Left lobe of liver (tissue), 2 donors: Measurements from ENCODE around the gene CDK5RAP3. TPM values are rescaled to one million over a fixed set of nuclear protein-coding genes. Genes with fewer than 3 reads are reported as not detected.

Source experiments
- ATAC-seq: fragments of 200-7000 bp; cut with Tn5 transposase; one replicate; pipeline ENCODE4 v1.9.1; 2020; ENCODE audit warnings: mild to moderate bottlenecking, moderate library complexity
- DNase-seq: peaks from one replicate; pipeline ENCODE4 v3.0.0-alpha.2; 2020; ENCODE audit warnings: low spot score
- total RNA-seq: library from RNA; stranded (reverse); gene quantifications from one replicate; pipeline ENCODE4 v1.2.1, GENCODE V29; 2021
- donor health status: DM: no; HTN: no; CAD: no; lungs with moderate emphysema.
- donor health status: DM: no; HTN: yes; CAD: no.

CDK5RAP3 gene
- total RNA-seq, 1 donor from 2014 or later, result 107 TPM

- DNase-seq (peak; percentile 85), ATAC-seq (peak; percentile 61)
These were observed 23.9 kb upstream of the CDK5RAP3 start for GRCh38 chr17:47946929-47947397.

- DNase-seq, result peak; percentile 93
- peak; percentile 67 for ATAC-seq
These were observed 22.2 kb upstream of the CDK5RAP3 start for GRCh38 chr17:47948706-47949196.

GRCh38 chr17:47949197-47949759, 21.6 kb upstream of the CDK5RAP3 start:
- DNase-seq (peak; percentile 97), ATAC-seq (peak; percentile 77)

GRCh38 chr17:47949946-47950345, 21.0 kb upstream of the CDK5RAP3 start:
- ATAC-seq, result no peak
- peak; percentile 74 for DNase-seq

GRCh38 chr17:47950448-47950847, 20.5 kb upstream of the CDK5RAP3 start:
- ATAC-seq (no peak), DNase-seq (no peak)

GRCh38 chr17:47952171-47953021, 18.5 kb upstream of the CDK5RAP3 start:
- ATAC-seq (peak; percentile 10), DNase-seq (peak; percentile 80)

GRCh38 chr17:47953909-47954308, 17.0 kb upstream of the CDK5RAP3 start:
- ATAC-seq (no peak), DNase-seq (no peak)

GRCh38 chr17:47955497-47956461, 15.1 kb upstream of the CDK5RAP3 start:
- ATAC-seq, result peak; percentile 55
- peak; percentile 71 for DNase-seq

GRCh38 chr17:47956791-47957590, 13.9 kb upstream of the CDK5RAP3 start:
- peak; percentile 30 for ATAC-seq
- DNase-seq, result no peak

GRCh38 chr17:47957591-47958490, 13.1 kb upstream of the CDK5RAP3 start, which contains the start of gene PRR15L:
PRR15L (minus strand) TSS chr17:47957883; CDS start chr17:47953234, 4,649 bp downstream.
- DNase-seq (no peak), ATAC-seq (peak; percentile 46)

GRCh38 chr17:47959825-47960655, 10.9 kb upstream of the CDK5RAP3 start:
- DNase-seq, result no peak
- no peak for ATAC-seq

- DNase-seq, result no peak
- no peak for ATAC-seq
These were observed 9.5 kb upstream of the CDK5RAP3 start for GRCh38 chr17:47961406-47961805.

GRCh38 chr17:47962901-47963300, 8.0 kb upstream of the CDK5RAP3 start:
- ATAC-seq (no peak), DNase-seq (no peak)

- DNase-seq (no peak), ATAC-seq (no peak)
These were observed 6.1 kb upstream of the CDK5RAP3 start for GRCh38 chr17:47964856-47965255.

GRCh38 chr17:47966079-47966519, 4.8 kb upstream of the CDK5RAP3 start:
- DNase-seq (peak; percentile 77), ATAC-seq (peak; percentile 61)

GRCh38 chr17:47967607-47968252, 3.2 kb upstream of the CDK5RAP3 start:
- ATAC-seq, result no peak
- DNase-seq, result no peak

- ATAC-seq, result no peak
- no peak for DNase-seq
These were observed 2.1 kb upstream of the CDK5RAP3 start for GRCh38 chr17:47968836-47969235.
